GM12801 (cell line): ENCODE measurements around the gene LIN9.

Experiments used
- CTCF ChIP-seq: IDR thresholded peaks from one replicate; pipeline ENCODE4 v1.5.1; 2011; ENCODE audit warnings: control low read depth; ENCODE audit not compliant: insufficient read length; ENCODE audit errors: extremely low read depth

The LIN9 gene

GRCh38 chr1:226261818-226262217 lies 47.1 kb downstream of the LIN9 start:
- no peak for TF ChIP-seq CTCF

GRCh38 chr1:226255380-226255779 lies 53.6 kb downstream of the LIN9 start:
- TF ChIP-seq CTCF = no peak

- no peak for TF ChIP-seq CTCF
Measured at GRCh38 chr1:226253933-226254332, 55.0 kb downstream of the LIN9 start.

- TF ChIP-seq CTCF = no peak
Measured at GRCh38 chr1:226250511-226250910, 58.5 kb downstream of the LIN9 start.

GRCh38 chr1:226248796-226249195 lies 60.2 kb downstream of the LIN9 start:
- TF ChIP-seq CTCF = no peak

GRCh38 chr1:226248091-226248490 lies 60.9 kb downstream of the LIN9 start:
- no peak for TF ChIP-seq CTCF

GRCh38 chr1:226239421-226239820 lies 69.5 kb downstream of the LIN9 start:
- TF ChIP-seq CTCF = no peak

- TF ChIP-seq CTCF = no peak
Measured at GRCh38 chr1:226236826-226237225, 72.1 kb downstream of the LIN9 start.
